HCT116 (cell line): ENCODE measurements around the gene PRKG1.

ENCODE experiments used
- CEBPB ChIP-seq: IDR thresholded peaks from 2 replicates; pipeline ENCODE4 v1.6.1; 2012; ENCODE audit warnings: low read depth
- EZH2 ChIP-seq: fragments of 200-600 bp; sonication (generic); IDR thresholded peaks from 2 replicates; pipeline ENCODE4 v1.6.1; 2017; ENCODE audit warnings: antibody characterized with exemption, mixed run types
- SIN3A ChIP-seq: IDR thresholded peaks from 2 replicates; pipeline ENCODE4 v1.6.1; 2012; ENCODE audit warnings: low read depth
- ZBTB33 ChIP-seq: IDR thresholded peaks from 2 replicates; pipeline ENCODE4 v1.6.1; 2011; ENCODE audit warnings: mild to moderate bottlenecking, low read length, moderate library complexity; ENCODE audit not compliant: insufficient replicate concordance; ENCODE audit errors: extremely low read depth
- TF ChIP-seq, protein P1 (sequence below), 3 experiments: fragments of 200-600 bp in 1 of 3; sonication (generic) in 1 of 3; IDR thresholded peaks in 2 of 3; conservative IDR thresholded peaks in 1 of 3; 2 replicates each; pipeline ENCODE4 v1.5.1; 2012 to 2017; ENCODE audit warnings: low read depth in 2 of 3, low read length in 2 of 3, antibody characterized with exemption in 1 of 3, borderline replicate concordance in 1 of 3, control low read depth in 1 of 3, mild to moderate bottlenecking in 1 of 3, mixed read lengths in 1 of 3, mixed run types in 1 of 3, moderate library complexity in 1 of 3; ENCODE audit not compliant: insufficient read depth in 1 of 3

DNA sequence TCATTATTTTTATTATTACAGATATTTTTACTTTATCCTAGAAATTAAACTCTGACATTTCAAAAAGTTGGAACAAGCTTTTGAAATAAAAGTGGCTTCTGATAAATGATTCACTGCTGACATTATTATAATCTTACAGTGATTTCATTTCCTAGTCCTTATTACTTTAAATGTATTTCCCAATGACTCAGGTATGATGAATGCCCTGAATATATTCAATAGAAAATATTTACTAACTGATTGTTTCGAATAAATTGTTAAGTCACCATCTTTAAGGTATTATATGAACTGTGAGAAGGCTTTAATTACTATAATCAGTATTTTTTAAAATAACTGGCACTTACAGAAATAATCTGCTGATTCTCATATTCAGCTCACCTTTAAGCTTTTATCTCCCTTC is 1261.4 kb downstream of the PRKG1 start:
- TF ChIP-seq ZBTB33 (no peak), EZH2 (no peak), SIN3A (no peak), CEBPB (no peak)
- TF ChIP-seq, protein P1, sequence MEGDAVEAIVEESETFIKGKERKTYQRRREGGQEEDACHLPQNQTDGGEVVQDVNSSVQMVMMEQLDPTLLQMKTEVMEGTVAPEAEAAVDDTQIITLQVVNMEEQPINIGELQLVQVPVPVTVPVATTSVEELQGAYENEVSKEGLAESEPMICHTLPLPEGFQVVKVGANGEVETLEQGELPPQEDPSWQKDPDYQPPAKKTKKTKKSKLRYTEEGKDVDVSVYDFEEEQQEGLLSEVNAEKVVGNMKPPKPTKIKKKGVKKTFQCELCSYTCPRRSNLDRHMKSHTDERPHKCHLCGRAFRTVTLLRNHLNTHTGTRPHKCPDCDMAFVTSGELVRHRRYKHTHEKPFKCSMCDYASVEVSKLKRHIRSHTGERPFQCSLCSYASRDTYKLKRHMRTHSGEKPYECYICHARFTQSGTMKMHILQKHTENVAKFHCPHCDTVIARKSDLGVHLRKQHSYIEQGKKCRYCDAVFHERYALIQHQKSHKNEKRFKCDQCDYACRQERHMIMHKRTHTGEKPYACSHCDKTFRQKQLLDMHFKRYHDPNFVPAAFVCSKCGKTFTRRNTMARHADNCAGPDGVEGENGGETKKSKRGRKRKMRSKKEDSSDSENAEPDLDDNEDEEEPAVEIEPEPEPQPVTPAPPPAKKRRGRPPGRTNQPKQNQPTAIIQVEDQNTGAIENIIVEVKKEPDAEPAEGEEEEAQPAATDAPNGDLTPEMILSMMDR (IDR thresholded peaks at IDR 0.05 in 2 of 3, conservative IDR thresholded peaks at IDR 0.05 in 1 of 3; ENCODE audit: borderline replicate concordance in 1 of 3, insufficient read depth in 1 of 3, low read depth in 2 of 3, low read length in 2 of 3), result no peak
